GM12878 (cell line): ENCODE measurements around the gene RERG. TPM values are rescaled to one million over a fixed set of nuclear protein-coding genes. Genes with fewer than 3 reads are reported as not detected.

Experiments
- ATAC-seq: fragments of 200-7000 bp; cut with Tn5 transposase; 3 replicates; pipeline ENCODE4 v1.9.1; 2020; ENCODE audit warnings: mild to moderate bottlenecking, moderate library complexity
- BruUV-seq: library from RNA; stranded (reverse); fragments of 400-500 nt; replicated peaks from 2 replicates; lab custom pipeline; 2021; lab: Mats Ljungman, UMichigan
- CTCF ChIA-PET: fragments of 300-600 bp; sonication (Branson Sonifier 250); formaldehyde crosslinking; extraction: SDS; loops from one replicate; lab custom pipeline; 2021; ENCODE audit warnings: inconsistent platforms; lab: Yijun Ruan, JAX
- POLR2A ChIA-PET: fragments of 350-600 bp; formaldehyde crosslinking; extraction: SDS; loops from one replicate; lab custom pipeline; 2021; ENCODE audit warnings: inconsistent platforms; lab: Charles Lee
- RAD21 ChIA-PET: fragments of 300-600 bp; sonication (Branson Sonifier 250); formaldehyde crosslinking; loops from one replicate; lab custom pipeline; 2023; ENCODE audit warnings: antibody characterized with exemption; ENCODE audit not compliant: unreplicated experiment; lab: Charles Lee
- SMC1A ChIA-PET: fragments of 300-600 bp; sonication (Branson Sonifier 250); formaldehyde crosslinking; loops from one replicate; lab custom pipeline; 2023; ENCODE audit not compliant: unreplicated experiment, uncharacterized antibody; lab: Charles Lee
- DNase-seq: peaks from one replicate; pipeline ENCODE4 v3.0.0-alpha.2; 2011; ENCODE audit warnings: low read depth, low spot score
- FAIRE-seq: peaks from 3 replicates; lab custom pipeline; 2011; peaks lifted over from hg19 to GRCh38; lab: Jason Lieb, UNC
- H2AFZ ChIP-seq: 2 replicates; pipeline ENCODE4 v1.6.0; 2011; ENCODE audit warnings: low read depth, low read length, control low read depth; ENCODE audit not compliant: control insufficient read depth
- H3K27ac ChIP-seq: 2 replicates; pipeline ENCODE4 v1.5.1; 2011; ENCODE audit warnings: control low read depth; ENCODE audit not compliant: control insufficient read depth, insufficient read depth
- H3K27me3 ChIP-seq, 2 experiments: replicated peaks in 1 of 2; 2 replicates each; pipeline versions ENCODE4 v1.6.0 to v1.6.1; 2011; ENCODE audit warnings: low read length in 1 of 2; ENCODE audit not compliant: control insufficient read depth in 2 of 2, insufficient read depth in 2 of 2
- H3K36me3 ChIP-seq, 2 experiments: 2 replicates each; pipeline ENCODE4 v1.5.1; 2011; ENCODE audit warnings: low read length in 1 of 2; ENCODE audit not compliant: control insufficient read depth in 2 of 2, insufficient read depth in 2 of 2
- H3K4me1 ChIP-seq: 2 replicates; pipeline ENCODE4 v1.6.1; 2011; ENCODE audit warnings: mild to moderate bottlenecking, low read length, moderate library complexity, mixed read lengths; ENCODE audit not compliant: control insufficient read depth, insufficient read depth
- H3K4me2 ChIP-seq: 2 replicates; pipeline ENCODE4 v1.6.0; 2011; ENCODE audit warnings: control low read depth; ENCODE audit not compliant: control insufficient read depth, insufficient read depth
- H3K4me3 ChIP-seq: fragments of 200-600 bp; sonication (generic); 2 replicates; pipeline ENCODE4 v1.5.1; 2016
- H3K79me2 ChIP-seq: 2 replicates; pipeline ENCODE4 v1.6.0; 2011; ENCODE audit warnings: low read length; ENCODE audit not compliant: control insufficient read depth, insufficient read depth
- H3K9ac ChIP-seq: 2 replicates; pipeline ENCODE4 v1.8.0; 2011; ENCODE audit warnings: low read length, control low read depth, mixed read lengths; ENCODE audit not compliant: control insufficient read depth, insufficient read depth
- H3K9me3 ChIP-seq: replicated peaks from 3 replicates; pipeline ENCODE4 v1.5.1; 2011; ENCODE audit warnings: mild to moderate bottlenecking, low read length; ENCODE audit not compliant: control insufficient read depth, insufficient read depth
- H4K20me1 ChIP-seq: 2 replicates; pipeline ENCODE4 v1.6.0; 2011; ENCODE audit not compliant: control insufficient read depth, insufficient read depth
- BCLAF1 ChIP-seq: fragments of 450-650 bp; IDR thresholded peaks from 2 replicates; pipeline ENCODE4 v1.6.1; 2017; ENCODE audit warnings: antibody characterized with exemption, mild to moderate bottlenecking, moderate library complexity
- CBX5 ChIP-seq: sonication (generic); IDR thresholded peaks from 2 replicates; pipeline ENCODE4 v1.6.1; 2016; ENCODE audit warnings: low read depth, moderate library complexity, mild to moderate bottlenecking, inconsistent platforms
- CREM ChIP-seq: IDR thresholded peaks from 2 replicates; pipeline ENCODE4 v1.6.1; 2014; ENCODE audit warnings: antibody characterized with exemption, low read depth
- CTCF ChIP-seq, 3 experiments: IDR thresholded peaks in 2 of 3; conservative IDR thresholded peaks in 1 of 3; 2 replicates each; pipeline ENCODE4 v1.5.1; 2011; ENCODE audit warnings: low read depth in 3 of 3, low read length in 3 of 3, mild to moderate bottlenecking in 3 of 3, control low read depth in 2 of 3, moderate library complexity in 2 of 3, inconsistent platforms in 1 of 3, mixed read lengths in 1 of 3; ENCODE audit not compliant: control insufficient read depth in 2 of 3, insufficient read depth in 1 of 3; ENCODE audit errors: extremely low read depth in 1 of 3
- EED ChIP-seq: sonication (generic); IDR thresholded peaks from 2 replicates; pipeline ENCODE4 v1.6.1; 2016; ENCODE audit warnings: antibody characterized with exemption, low read depth
- HDAC6 ChIP-seq: fragments of 200-600 bp; sonication (generic); IDR thresholded peaks from one replicate; pipeline ENCODE4 v1.8.0; 2017; ENCODE audit warnings: antibody characterized with exemption; ENCODE audit not compliant: unreplicated experiment
- MAX ChIP-seq: IDR thresholded peaks from 2 replicates; pipeline ENCODE4 v1.6.1; 2012; ENCODE audit warnings: low read depth, low read length, improper control_type of control experiment
- MXI1 ChIP-seq: fragments of 150-350 bp; IDR thresholded peaks from 2 replicates; pipeline ENCODE4 v1.6.1; 2011; ENCODE audit warnings: low read depth, mild to moderate bottlenecking, inconsistent platforms, low read length, improper control_type of control experiment
- STAT3 ChIP-seq: IDR thresholded peaks from 2 replicates; pipeline ENCODE4 v1.6.1; 2011; ENCODE audit warnings: low read depth, low read length, improper control_type of control experiment
- SUPT20H ChIP-seq: IDR thresholded peaks from 2 replicates; pipeline ENCODE4 v1.6.1; 2011; ENCODE audit warnings: low read depth, mild to moderate bottlenecking, low read length, moderate library complexity, borderline replicate concordance; ENCODE audit not compliant: control insufficient read depth
- TARDBP ChIP-seq: IDR thresholded peaks from 2 replicates; pipeline ENCODE4 v1.6.1; 2016; ENCODE audit warnings: borderline replicate concordance
- YY1 ChIP-seq: IDR thresholded peaks from 2 replicates; pipeline ENCODE4 v1.6.1; 2011; ENCODE audit warnings: low read depth, mild to moderate bottlenecking, low read length
- ZBTB33 ChIP-seq: fragments of 450-650 bp; IDR thresholded peaks from 2 replicates; pipeline ENCODE4 v1.6.1; 2017; ENCODE audit warnings: mild to moderate bottlenecking
- ZNF687 ChIP-seq: fragments of 450-650 bp; IDR thresholded peaks from 2 replicates; pipeline ENCODE4 v1.6.1; 2017; ENCODE audit warnings: mild to moderate bottlenecking, moderate library complexity
- WGBS: methylation state at CpG from one replicate; pipeline ENCODE4 v1.1.6; 2016; ENCODE audit warnings: low lambda C conversion rate; ENCODE audit not compliant: insufficient replicate concordance, insufficient coverage; ENCODE audit errors: missing lambda C conversion rate; 5-methylcytosine and 5-hydroxymethylcytosine counted together
- in situ Hi-C: fragments of 300-500 bp; cut with MboI; formaldehyde crosslinking; loops from 9 replicates; pipeline ENCODE4 v1.14.3; 2018; ENCODE audit warnings: mixed read lengths
- intact Hi-C: fragments of 100-400 bp; cut with micrococcal nuclease; formaldehyde crosslinking; loops from one replicate; pipeline ENCODE4 v1.14.2; 2022; ENCODE audit not compliant: unreplicated experiment
- polyA plus RNA-seq, 11 experiments: library from polyadenylated mRNA; depleted of rRNA in 4 of 11; unstranded in 6 of 11; stranded (reverse) in 5 of 11; fragments of >200 nt; fragmentation: Nextera tagmentation in 4 of 11; fragmentation: Illumina TruSeq in 1 of 11; extraction: Ambion mirVana in 4 of 11; extraction: Trizol in 1 of 11; gene quantifications; 1 replicate in 1 of 11; 2 replicates in 10 of 11; pipeline versions ENCODE4 v1.2.1 to v1.2.3, GENCODE V29; 2011 to 2016; ENCODE audit warnings: inconsistent platforms in 2 of 11, missing spikeins in 2 of 11, low read depth in 1 of 11
- total RNA-seq, 4 experiments: library from RNA; depleted of rRNA in 3 of 4; stranded (reverse); fragments of >200 nt in 3 of 4; fragmentation: Illumina TruSeq in 1 of 4; extraction: Trizol in 1 of 4; gene quantifications; 2 replicates each; pipeline versions ENCODE4 v1.2.1 to v1.2.3, GENCODE V29; 2013 to 2021

Gene RERG
- total and polyA plus RNA-seq, 10 of the 15 experiments (the other 5 are each of a cell fraction or from before 2014, with no cell fraction given): 0.03 to 5.3 (median 0.05) TPM; not detected in 5

GRCh38 chr12:15234011-15234410 is 12.8 kb upstream of the RERG start:
- H4K20me1 ChIP-seq: no peaks in the 10 kb centered on the region
- H3K4me3 ChIP-seq: no peak overlapping the region
- 0% methylated on average over 1 of the region's 1 CpG for WGBS
- H3K36me3 ChIP-seq: no peaks in the 10 kb centered on the region
- H3K4me2 ChIP-seq: no peak overlapping the region
- ChIA-PET POLR2A (no interaction called here), CTCF (no interaction called here), RAD21 (no interaction called here), SMC1A (no interaction called here)
- no peak for ATAC-seq
- H3K27me3 ChIP-seq: no peaks in the 10 kb centered on the region
- H2AFZ ChIP-seq: no peak overlapping the region
- no peak overlapping the region for H3K9ac ChIP-seq
- in situ Hi-C loops (no loop called here), intact Hi-C loops (no loop called here)
- no peaks in the 10 kb centered on the region for H3K79me2 ChIP-seq
- no peak for FAIRE-seq
- H3K9me3 ChIP-seq: no peaks in the 10 kb centered on the region
- DNase-seq: no peak
- no peak overlapping the region for H3K27ac ChIP-seq
- BruUV-seq: no TSS peak
- no peaks in the 10 kb centered on the region for H3K4me1 ChIP-seq
- TF ChIP-seq HDAC6: no peak
- TF ChIP-seq MXI1: no peak
- TF ChIP-seq CBX5: no peak
- TF ChIP-seq CREM: no peak
- TF ChIP-seq ZBTB33: no peak
- no peak for TF ChIP-seq CTCF (IDR thresholded peaks at IDR 0.05 in 2 of 3, conservative IDR thresholded peaks at IDR 0.05 in 1 of 3; ENCODE audit: control insufficient read depth in 2 of 3, extremely low read depth in 1 of 3, insufficient read depth in 1 of 3, low read depth in 3 of 3, low read length in 3 of 3)
- TF ChIP-seq MAX: no peak
- no peak for TF ChIP-seq TARDBP
- no peak for TF ChIP-seq YY1
- no peak for TF ChIP-seq EED
- no peak for TF ChIP-seq BCLAF1
- TF ChIP-seq SUPT20H: no peak
- no peak for TF ChIP-seq STAT3
- no peak for TF ChIP-seq ZNF687
